ENCODE data around the gene WDCP. TPM values are rescaled to one million over a fixed set of nuclear protein-coding genes. Genes with fewer than 3 reads are reported as not detected.
A peak's percentile ranks its signal among the peaks of the same experiment; 100 is the strongest.

WDCP gene
- total RNA-seq, 1 donor from 2014 or later: 12.0 TPM

- H3K36me3 ChIP-seq (ENCODE audit: control insufficient read depth in 3 of 3, insufficient read depth in 3 of 3, low read length in 3 of 3): peaks cover 6 to 11% (median 10%) of the 10 kb centered on the region in 3 donors
- peaks cover 16 to 27% (median 18%) of the 10 kb centered on the region in 3 donors for H3K4me1 ChIP-seq (ENCODE audit: control insufficient read depth in 3 of 3, insufficient read depth in 3 of 3, low read length in 3 of 3)
- H3K27ac ChIP-seq (ENCODE audit: low read depth, low read length): peak overlapping the region; percentile 77
- H3K9ac ChIP-seq (ENCODE audit: low read depth in 1 of 3, low read length in 3 of 3): peak overlapping the region; percentile 72 to 85 (median 81)
- no peaks in the 10 kb centered on the region for H3K27me3 ChIP-seq (ENCODE audit: control insufficient read depth in 3 of 3, insufficient read depth in 3 of 3, low read length in 3 of 3)
- no peaks in the 10 kb centered on the region for H3K9me3 ChIP-seq (ENCODE audit: control insufficient read depth in 3 of 3, low read length in 3 of 3)
- peak overlapping the region; percentile 76 to 84 (median 82) for H3K4me3 ChIP-seq (ENCODE audit: low read length in 3 of 3)
These were observed 36.6 kb upstream of the WDCP start for GRCh38 chr2:24083567-24084385.

GRCh38 chr2:24082787-24083566 lies 35.8 kb upstream of the WDCP start:
- peaks cover 16 to 27% (median 18%) of the 10 kb centered on the region in 3 donors for H3K4me1 ChIP-seq (ENCODE audit: control insufficient read depth in 3 of 3, insufficient read depth in 3 of 3, low read length in 3 of 3)
- H3K36me3 ChIP-seq (ENCODE audit: control insufficient read depth in 3 of 3, insufficient read depth in 3 of 3, low read length in 3 of 3): peaks cover 6 to 10% (median 9%) of the 10 kb centered on the region in 3 donors
- no peaks in the 10 kb centered on the region for H3K9me3 ChIP-seq (ENCODE audit: control insufficient read depth in 3 of 3, low read length in 3 of 3)
- H3K27ac ChIP-seq (ENCODE audit: low read depth, low read length): peak overlapping the region; percentile 77
- H3K27me3 ChIP-seq (ENCODE audit: control insufficient read depth in 3 of 3, insufficient read depth in 3 of 3, low read length in 3 of 3): no peaks in the 10 kb centered on the region
- H3K9ac ChIP-seq (ENCODE audit: low read depth in 1 of 3, low read length in 3 of 3): peak overlapping the region in 2 of 3 donors; percentile 72 to 85
- H3K4me3 ChIP-seq (ENCODE audit: low read length in 3 of 3): peak overlapping the region in 1 of 3 donors; percentile 76

GRCh38 chr2:24080701-24081100 lies 33.5 kb upstream of the WDCP start:
- Histone ChIP-seq H3K27ac (ENCODE audit: low read depth, low read length) (no peak overlapping the region), H3K4me3 (ENCODE audit: low read length in 3 of 3) (no peak overlapping the region), H3K4me1 (ENCODE audit: control insufficient read depth in 3 of 3, insufficient read depth in 3 of 3, low read length in 3 of 3) (peaks cover 24 to 35% (median 27%) of the 10 kb centered on the region in 3 donors)

GRCh38 chr2:24077879-24078278 lies 30.7 kb upstream of the WDCP start:
- H3K4me1 ChIP-seq (ENCODE audit: control insufficient read depth in 3 of 3, insufficient read depth in 3 of 3, low read length in 3 of 3): peaks cover 8 to 17% (median 12%) of the 10 kb centered on the region in 3 donors
- peak overlapping the region; percentile 69 to 98 (median 96) for H3K4me3 ChIP-seq (ENCODE audit: low read length in 3 of 3)
- peak overlapping the region; percentile 84 for H3K27ac ChIP-seq (ENCODE audit: low read depth, low read length)
- H3K9ac ChIP-seq (ENCODE audit: low read depth in 1 of 3, low read length in 3 of 3): peak overlapping the region in 2 of 3 donors; percentile 76 to 79
- H3K27me3 ChIP-seq (ENCODE audit: control insufficient read depth in 3 of 3, insufficient read depth in 3 of 3, low read length in 3 of 3): no peaks in the 10 kb centered on the region
- H3K9me3 ChIP-seq (ENCODE audit: control insufficient read depth in 3 of 3, low read length in 3 of 3): no peaks in the 10 kb centered on the region
- H3K36me3 ChIP-seq (ENCODE audit: control insufficient read depth in 3 of 3, insufficient read depth in 3 of 3, low read length in 3 of 3): peaks cover 12 to 15% (median 12%) of the 10 kb centered on the region in 3 donors

More at GRCh38 chr2:24080701-24081100, 33.5 kb upstream of the WDCP start:
- Histone ChIP-seq H3K36me3 (ENCODE audit: control insufficient read depth in 3 of 3, insufficient read depth in 3 of 3, low read length in 3 of 3) (peaks cover 6 to 12% (median 9%) of the 10 kb centered on the region in 3 donors), H3K9me3 (ENCODE audit: control insufficient read depth in 3 of 3, low read length in 3 of 3) (no peaks in the 10 kb centered on the region), H3K27me3 (ENCODE audit: control insufficient read depth in 3 of 3, insufficient read depth in 3 of 3, low read length in 3 of 3) (no peaks in the 10 kb centered on the region), H3K9ac (ENCODE audit: low read depth in 1 of 3, low read length in 3 of 3) (no peak overlapping the region)

- H3K27ac ChIP-seq (ENCODE audit: low read depth, low read length): peak overlapping the region; percentile 84
- no peaks in the 10 kb centered on the region for H3K27me3 ChIP-seq (ENCODE audit: control insufficient read depth in 3 of 3, insufficient read depth in 3 of 3, low read length in 3 of 3)
- H3K4me1 ChIP-seq (ENCODE audit: control insufficient read depth in 3 of 3, insufficient read depth in 3 of 3, low read length in 3 of 3): peaks cover 8 to 15% (median 12%) of the 10 kb centered on the region in 3 donors
- H3K36me3 ChIP-seq (ENCODE audit: control insufficient read depth in 3 of 3, insufficient read depth in 3 of 3, low read length in 3 of 3): peaks cover 14 to 19% (median 16%) of the 10 kb centered on the region in 3 donors
- H3K9ac ChIP-seq (ENCODE audit: low read depth in 1 of 3, low read length in 3 of 3): peak overlapping the region; percentile 76 to 79 (median 77)
- no peaks in the 10 kb centered on the region for H3K9me3 ChIP-seq (ENCODE audit: control insufficient read depth in 3 of 3, low read length in 3 of 3)
- H3K4me3 ChIP-seq (ENCODE audit: low read length in 3 of 3): peak overlapping the region; percentile 69 to 98 (median 96)
These were observed 30.3 kb upstream of the WDCP start for GRCh38 chr2:24077535-24077877.

GRCh38 chr2:24076849-24077534 lies 29.8 kb upstream of the WDCP start:
- Histone ChIP-seq H3K27me3 (ENCODE audit: control insufficient read depth in 3 of 3, insufficient read depth in 3 of 3, low read length in 3 of 3) (no peaks in the 10 kb centered on the region), H3K36me3 (ENCODE audit: control insufficient read depth in 3 of 3, insufficient read depth in 3 of 3, low read length in 3 of 3) (peaks cover 14 to 18% (median 16%) of the 10 kb centered on the region in 3 donors), H3K9me3 (ENCODE audit: control insufficient read depth in 3 of 3, low read length in 3 of 3) (no peaks in the 10 kb centered on the region), H3K4me3 (ENCODE audit: low read length in 3 of 3) (peak overlapping the region; percentile 69 to 98 (median 96)), H3K4me1 (ENCODE audit: control insufficient read depth in 3 of 3, insufficient read depth in 3 of 3, low read length in 3 of 3) (peaks cover 8 to 15% (median 12%) of the 10 kb centered on the region in 3 donors), H3K9ac (ENCODE audit: low read depth in 1 of 3, low read length in 3 of 3) (peak overlapping the region; percentile 76 to 79 (median 77)), H3K27ac (ENCODE audit: low read depth, low read length) (peak overlapping the region; percentile 84)

GRCh38 chr2:24075915-24076848 lies 29.0 kb upstream of the WDCP start, which contains the start of gene SF3B6:
SF3B6 (minus strand) TSS chr2:24076326; CDS start chr2:24076229, 97 bp downstream.
- H3K4me3 ChIP-seq (ENCODE audit: low read length in 3 of 3): peak within 1 kb of the TSS; percentile 95 to 98 (median 96)
- peak within 1 kb of the TSS; percentile 84 for H3K27ac ChIP-seq (ENCODE audit: low read depth, low read length)
- H3K27me3 ChIP-seq (ENCODE audit: control insufficient read depth in 3 of 3, insufficient read depth in 3 of 3, low read length in 3 of 3): no peaks in the 10 kb centered on the region
- peaks cover 12 to 18% (median 17%) of the 10 kb centered on the region in 3 donors for H3K36me3 ChIP-seq (ENCODE audit: control insufficient read depth in 3 of 3, insufficient read depth in 3 of 3, low read length in 3 of 3)
- H3K9me3 ChIP-seq (ENCODE audit: control insufficient read depth in 3 of 3, low read length in 3 of 3): no peaks in the 10 kb centered on the region
- H3K4me1 ChIP-seq (ENCODE audit: control insufficient read depth in 3 of 3, insufficient read depth in 3 of 3, low read length in 3 of 3): peaks cover 8 to 15% (median 12%) of the 10 kb centered on the region in 3 donors
- peak within 1 kb of the TSS; percentile 84 to 93 (median 90) for H3K9ac ChIP-seq (ENCODE audit: low read depth in 1 of 3, low read length in 3 of 3)

- Histone ChIP-seq H3K27ac (ENCODE audit: low read depth, low read length) (no peak overlapping the region), H3K4me1 (ENCODE audit: control insufficient read depth in 3 of 3, insufficient read depth in 3 of 3, low read length in 3 of 3) (peaks cover 8 to 15% (median 12%) of the 10 kb centered on the region in 3 donors), H3K27me3 (ENCODE audit: control insufficient read depth in 3 of 3, insufficient read depth in 3 of 3, low read length in 3 of 3) (no peaks in the 10 kb centered on the region), H3K4me3 (ENCODE audit: low read length in 3 of 3) (peak overlapping the region; percentile 95 to 98 (median 96)), H3K9ac (ENCODE audit: low read depth in 1 of 3, low read length in 3 of 3) (peak overlapping the region; percentile 84 to 93 (median 90)), H3K36me3 (ENCODE audit: control insufficient read depth in 3 of 3, insufficient read depth in 3 of 3, low read length in 3 of 3) (peaks cover 14 to 18% (median 15%) of the 10 kb centered on the region in 3 donors), H3K9me3 (ENCODE audit: control insufficient read depth in 3 of 3, low read length in 3 of 3) (no peaks in the 10 kb centered on the region)
These were observed 28.1 kb upstream of the WDCP start for GRCh38 chr2:24075259-24075658.

Data from skeletal muscle tissue (tissue), 4 donors.